LoVo (cell line): Measurements from ENCODE around the gene MAP9.
A peak's percentile ranks its signal among the peaks of the same experiment; 100 is the strongest.
"Not testable (repeated sequence)": the region's sequence is repeated elsewhere in the genome, so short reads cannot be mapped to it uniquely, and the experiment has no call there.

Experiments
- DNase-seq: peaks from one replicate; pipeline ENCODE4 v3.0.0-alpha.2; 2016; ENCODE audit warnings: low spot score

Gene MAP9

GRCh38 chr4:155342142-155342541 is 34.6 kb downstream of the MAP9 start:
- no peak for DNase-seq

- DNase-seq, result no peak
These were observed 36.8 kb downstream of the MAP9 start for GRCh38 chr4:155339999-155340398.

- peak; percentile 34 for DNase-seq
These were observed 37.2 kb downstream of the MAP9 start for GRCh38 chr4:155339588-155339987.

GRCh38 chr4:155338196-155338595 is 38.6 kb downstream of the MAP9 start:
- no peak for DNase-seq

- no peak for DNase-seq
These were observed 40.5 kb downstream of the MAP9 start for GRCh38 chr4:155336242-155336641.

GRCh38 chr4:155331478-155331877 is 45.3 kb downstream of the MAP9 start:
- DNase-seq, result no peak

- no peak for DNase-seq
These were observed 54.0 kb downstream of the MAP9 start for GRCh38 chr4:155322782-155323181.

- no peak for DNase-seq
These were observed 55.8 kb downstream of the MAP9 start for GRCh38 chr4:155321006-155321405.

- DNase-seq, result no peak
These were observed 57.2 kb downstream of the MAP9 start for GRCh38 chr4:155319516-155319915.

- DNase-seq, result not testable (repeated sequence)
These were observed 64.7 kb downstream of the MAP9 start for GRCh38 chr4:155312027-155312426.

- no peak for DNase-seq
These were observed 69.0 kb downstream of the MAP9 start for GRCh38 chr4:155307731-155308277.

- DNase-seq, result no peak
These were observed 71.1 kb downstream of the MAP9 start for GRCh38 chr4:155305619-155306018.

- DNase-seq, result no peak
These were observed 72.4 kb downstream of the MAP9 start for GRCh38 chr4:155304375-155304774.

- DNase-seq, result no peak
These were observed 77.7 kb downstream of the MAP9 start for GRCh38 chr4:155299103-155299502.
